Right lobe of liver (tissue), 6 donors: Measurements from ENCODE around the gene SHF. TPM values are rescaled to one million over a fixed set of nuclear protein-coding genes. Genes with fewer than 3 reads are reported as not detected.

Source experiments
- ATAC-seq, 4 donors: fragments of 200-7000 bp; cut with Tn5 transposase; one replicate each; pipeline ENCODE4 v1.9.1; 2020; ENCODE audit warnings: mild to moderate bottlenecking in 4 of 4, moderate library complexity in 4 of 4
- DNase-seq, 3 donors: peaks; one replicate each; pipeline ENCODE4 v3.0.0-alpha.2; 2020
- H3K27ac ChIP-seq, 3 donors: fragments of 200-600 bp; one replicate each; pipeline ENCODE4 v1.8.0; 2022
- H3K27me3 ChIP-seq, 2 donors: fragments of 200-600 bp; one replicate each; pipeline ENCODE4 v1.8.0; 2022
- H3K36me3 ChIP-seq, 4 donors: fragments of 200-600 bp; sonication (generic) in 1 of 4; one replicate each; pipeline versions ENCODE4 v1.5.1 to v1.8.0; 2017 to 2022; ENCODE audit warnings: control low read depth in 1 of 4
- H3K4me1 ChIP-seq, 4 donors: fragments of 200-600 bp; sonication (generic) in 1 of 4; one replicate each; pipeline versions ENCODE4 v1.5.1 to v1.8.0; 2017 to 2022; ENCODE audit warnings: control low read depth in 1 of 4
- H3K4me3 ChIP-seq, 3 donors: fragments of 200-600 bp; one replicate each; pipeline ENCODE4 v1.8.0; 2022
- H3K9me3 ChIP-seq, 4 donors: fragments of 200-600 bp; sonication (generic) in 1 of 4; one replicate each; pipeline versions ENCODE4 v1.5.1 to v1.8.0; 2017 to 2022; ENCODE audit warnings: control low read depth in 1 of 4
- POLR2A ChIP-seq: fragments of 450-650 bp; IDR thresholded peaks from one replicate; pipeline ENCODE4 v1.6.1; 2017; ENCODE audit warnings: antibody characterized with exemption, mild to moderate bottlenecking
- WGBS: methylation state at CpG from one replicate; pipeline ENCODE4 v1.1.6; 2018; ENCODE audit warnings: low coverage, low lambda C conversion rate; ENCODE audit not compliant: insufficient coverage; ENCODE audit errors: missing lambda C conversion rate; 5-methylcytosine and 5-hydroxymethylcytosine counted together
- intact Hi-C, 2 donors: fragments of 100-400 bp; cut with DNase I; formaldehyde crosslinking; loops; one replicate each; pipeline versions ENCODE4 v1.11.2 to v1.14.1; 2022
- total RNA-seq, 6 experiments: library from RNA; depleted of rRNA in 2 of 6; stranded (reverse); fragments of >200 nt in 2 of 6; fragmentation: NEBNext Ultra II Directional in 3 of 6; extraction: Animal tissue kit (Norgen Biotek cat#: 25700) in 3 of 6; gene quantifications; one replicate each; pipeline versions ENCODE4 v1.1.0 to v1.2.4, GENCODE V29; 2016 to 2023
- TF ChIP-seq, protein P1 (sequence below), 4 donors: fragments of 200-600 bp in 3 of 4; fragments of 450-650 bp in 1 of 4; IDR thresholded peaks; one replicate each; pipeline versions ENCODE4 v1.5.1 to v1.8.0; 2016 to 2022; ENCODE audit warnings: antibody characterized with exemption in 4 of 4, mild to moderate bottlenecking in 2 of 4
- donor health status: DM: no; HTN: yes; CAD: no.
- donor health status: DM: no; HTN: no; CAD: no.
- donor health status: DM: no; HTN: no; CAD: no.
- donor health status: DM: no; HTN: yes; CAD: no.
- donor health status: DM: no; HTN: yes; CAD: no.

The SHF gene
- total RNA-seq, 6 experiments from 2014 or later, result 12.7 to 23.5 (median 15.1) TPM

DNA sequence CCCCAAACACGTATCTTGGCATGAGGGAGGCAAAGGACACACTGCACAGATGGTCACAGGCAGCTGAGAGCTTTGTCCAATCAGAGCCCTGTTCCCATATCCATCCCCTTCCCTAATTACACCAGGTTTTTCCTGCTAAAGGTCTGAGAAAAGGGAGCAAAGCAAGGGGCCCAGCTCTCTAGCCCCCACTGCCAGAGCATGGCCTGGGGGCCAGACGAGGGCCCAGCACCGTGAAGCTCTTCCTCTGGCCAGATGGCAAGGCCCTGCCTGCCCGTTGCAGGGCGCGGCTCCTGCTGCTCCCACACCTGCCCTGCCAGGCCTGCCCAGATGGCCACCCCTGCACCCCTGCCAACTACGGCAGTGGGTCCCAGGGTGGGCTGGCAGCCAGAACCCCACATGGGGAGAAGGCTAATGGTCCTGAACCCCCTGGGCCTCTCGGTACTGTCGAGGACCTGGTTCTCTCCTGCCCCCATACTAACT lies 3.2 kb downstream of the SHF start:
- Histone ChIP-seq H3K4me1 (peaks cover 0 to 43% (median 0%) of the 10 kb centered on the region in 4 donors), H3K4me3 (no peak overlapping the region), H3K27me3 (no peaks in the 10 kb centered on the region), H3K36me3 (no peaks in the 10 kb centered on the region), H3K9me3 (no peaks in the 10 kb centered on the region), H3K27ac (no peak overlapping the region)
- DNase-seq, result no peak
- no peak for TF ChIP-seq POLR2A
- TF ChIP-seq, protein P1, sequence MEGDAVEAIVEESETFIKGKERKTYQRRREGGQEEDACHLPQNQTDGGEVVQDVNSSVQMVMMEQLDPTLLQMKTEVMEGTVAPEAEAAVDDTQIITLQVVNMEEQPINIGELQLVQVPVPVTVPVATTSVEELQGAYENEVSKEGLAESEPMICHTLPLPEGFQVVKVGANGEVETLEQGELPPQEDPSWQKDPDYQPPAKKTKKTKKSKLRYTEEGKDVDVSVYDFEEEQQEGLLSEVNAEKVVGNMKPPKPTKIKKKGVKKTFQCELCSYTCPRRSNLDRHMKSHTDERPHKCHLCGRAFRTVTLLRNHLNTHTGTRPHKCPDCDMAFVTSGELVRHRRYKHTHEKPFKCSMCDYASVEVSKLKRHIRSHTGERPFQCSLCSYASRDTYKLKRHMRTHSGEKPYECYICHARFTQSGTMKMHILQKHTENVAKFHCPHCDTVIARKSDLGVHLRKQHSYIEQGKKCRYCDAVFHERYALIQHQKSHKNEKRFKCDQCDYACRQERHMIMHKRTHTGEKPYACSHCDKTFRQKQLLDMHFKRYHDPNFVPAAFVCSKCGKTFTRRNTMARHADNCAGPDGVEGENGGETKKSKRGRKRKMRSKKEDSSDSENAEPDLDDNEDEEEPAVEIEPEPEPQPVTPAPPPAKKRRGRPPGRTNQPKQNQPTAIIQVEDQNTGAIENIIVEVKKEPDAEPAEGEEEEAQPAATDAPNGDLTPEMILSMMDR (IDR thresholded peaks at IDR 0.05), result no peak
- no peak for ATAC-seq
- intact Hi-C loops, result no loop called here
- 45% methylated on average over 1 of the region's 9 CpGs for whole genome bisulfite sequencing

DNA sequence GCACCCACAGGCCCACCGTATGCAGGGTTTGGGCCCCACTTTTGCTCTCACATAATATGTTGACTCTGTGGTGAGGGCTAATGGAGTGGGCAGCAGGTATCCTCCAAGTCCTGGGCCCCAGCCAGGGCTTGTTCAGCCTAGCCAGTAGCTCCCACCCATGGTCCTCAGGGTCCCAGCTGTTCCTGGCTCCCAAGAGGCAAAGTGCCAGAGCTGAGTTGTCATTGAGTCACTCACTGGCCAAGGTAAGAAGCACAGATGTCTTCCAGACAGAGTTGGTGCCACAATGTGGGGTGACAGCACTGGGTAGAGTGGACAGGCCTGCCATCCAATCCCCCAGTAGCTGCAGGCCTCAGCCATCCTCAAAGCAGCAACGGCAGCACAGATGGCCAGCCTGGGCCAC lies 4.3 kb downstream of the SHF start:
- ATAC-seq (no peak), DNase-seq (no peak)
- H3K4me1 ChIP-seq, result peaks cover 0 to 41% (median 0%) of the 10 kb centered on the region in 4 donors
- WGBS, result no CpG with 5 or more reads among the region's 2 CpGs
- TF ChIP-seq, protein P1 (IDR thresholded peaks at IDR 0.05), result no peak
- no peak for TF ChIP-seq POLR2A
- no peak overlapping the region for H3K4me3 ChIP-seq
- intact Hi-C loops, result no loop called here
- no peaks in the 10 kb centered on the region for H3K27me3 ChIP-seq
- no peaks in the 10 kb centered on the region for H3K36me3 ChIP-seq
- no peak overlapping the region for H3K27ac ChIP-seq
- no peaks in the 10 kb centered on the region for H3K9me3 ChIP-seq

DNA sequence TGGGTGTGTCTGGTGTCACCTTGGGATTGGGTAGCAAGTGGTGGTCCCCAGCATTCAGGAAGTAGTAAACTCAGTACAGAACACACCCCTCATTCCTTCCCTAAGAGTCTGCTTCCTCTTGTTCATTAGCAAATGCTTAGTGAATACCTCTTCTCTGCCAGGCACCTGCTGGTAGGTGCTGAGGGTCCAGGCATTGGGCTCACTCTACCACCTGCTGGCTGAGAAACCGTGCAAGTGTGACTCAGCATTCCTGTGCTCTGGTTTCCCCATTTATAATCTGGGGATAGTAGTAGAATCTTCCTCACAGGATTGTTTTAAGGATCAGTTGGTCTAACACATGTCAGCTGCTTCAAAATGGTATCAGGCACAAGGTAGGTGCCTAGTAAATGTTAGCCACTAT lies 4.8 kb downstream of the SHF start:
- no peak for TF ChIP-seq POLR2A
- no peak for DNase-seq
- 57% methylated on average over 1 of the region's 1 CpG for WGBS
- H3K36me3 ChIP-seq, result no peaks in the 10 kb centered on the region
- intact Hi-C loops, result no loop called here
- H3K27me3 ChIP-seq, result no peaks in the 10 kb centered on the region
- no peak overlapping the region for H3K4me3 ChIP-seq
- no peaks in the 10 kb centered on the region for H3K9me3 ChIP-seq
- ATAC-seq, result no peak
- peaks cover 0 to 36% (median 0%) of the 10 kb centered on the region in 4 donors for H3K4me1 ChIP-seq
- H3K27ac ChIP-seq, result no peak overlapping the region

DNA sequence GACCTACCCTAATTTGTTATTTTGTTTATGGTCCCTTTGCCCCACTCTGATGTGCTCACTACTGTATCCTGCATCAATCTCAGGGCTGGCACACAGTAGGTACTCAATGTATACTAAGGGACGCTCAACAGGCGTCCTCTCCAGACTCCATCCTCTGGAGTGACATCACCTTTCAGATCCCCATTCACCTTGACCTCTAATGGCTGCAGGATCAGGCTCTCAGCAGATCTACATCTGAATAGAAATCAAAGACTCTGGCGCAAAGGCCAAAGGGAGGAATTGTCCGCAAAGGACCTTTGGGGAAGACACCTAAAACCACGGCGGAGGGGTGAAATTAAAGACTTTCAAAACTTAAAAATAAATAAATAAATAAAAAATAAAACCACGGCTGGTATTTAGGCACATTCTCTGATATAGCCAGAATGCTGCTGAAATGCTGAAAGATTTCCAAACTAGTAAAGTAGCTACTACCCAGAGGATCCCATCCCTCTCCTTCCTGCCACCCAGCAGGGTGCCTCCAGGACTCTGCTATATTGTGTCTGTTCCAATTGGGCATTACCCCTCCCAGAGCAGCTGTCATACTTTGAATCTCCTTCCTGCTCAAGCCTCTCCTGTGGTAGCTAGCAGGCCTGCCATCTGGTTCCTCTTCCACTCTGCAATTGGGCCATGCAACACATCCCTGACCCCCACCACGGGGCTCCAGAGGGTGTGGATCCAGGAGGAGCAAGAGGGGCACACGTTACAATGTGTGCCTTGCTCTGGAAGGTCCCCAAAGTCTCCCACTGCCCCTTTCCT lies 6.1 kb downstream of the SHF start:
- TF ChIP-seq, protein P1 (IDR thresholded peaks at IDR 0.05), result no peak
- TF ChIP-seq POLR2A, result no peak
- 80% methylated on average over 7 of the region's 9 CpGs for WGBS
- no peak for DNase-seq
- Histone ChIP-seq H3K36me3 (no peaks in the 10 kb centered on the region), H3K9me3 (no peaks in the 10 kb centered on the region), H3K27ac (no peak overlapping the region), H3K4me3 (no peak overlapping the region), H3K4me1 (peaks cover 0 to 35% (median 0%) of the 10 kb centered on the region in 4 donors), H3K27me3 (no peaks in the 10 kb centered on the region)
- no peak for ATAC-seq
- intact Hi-C loops, result no loop called here

DNA sequence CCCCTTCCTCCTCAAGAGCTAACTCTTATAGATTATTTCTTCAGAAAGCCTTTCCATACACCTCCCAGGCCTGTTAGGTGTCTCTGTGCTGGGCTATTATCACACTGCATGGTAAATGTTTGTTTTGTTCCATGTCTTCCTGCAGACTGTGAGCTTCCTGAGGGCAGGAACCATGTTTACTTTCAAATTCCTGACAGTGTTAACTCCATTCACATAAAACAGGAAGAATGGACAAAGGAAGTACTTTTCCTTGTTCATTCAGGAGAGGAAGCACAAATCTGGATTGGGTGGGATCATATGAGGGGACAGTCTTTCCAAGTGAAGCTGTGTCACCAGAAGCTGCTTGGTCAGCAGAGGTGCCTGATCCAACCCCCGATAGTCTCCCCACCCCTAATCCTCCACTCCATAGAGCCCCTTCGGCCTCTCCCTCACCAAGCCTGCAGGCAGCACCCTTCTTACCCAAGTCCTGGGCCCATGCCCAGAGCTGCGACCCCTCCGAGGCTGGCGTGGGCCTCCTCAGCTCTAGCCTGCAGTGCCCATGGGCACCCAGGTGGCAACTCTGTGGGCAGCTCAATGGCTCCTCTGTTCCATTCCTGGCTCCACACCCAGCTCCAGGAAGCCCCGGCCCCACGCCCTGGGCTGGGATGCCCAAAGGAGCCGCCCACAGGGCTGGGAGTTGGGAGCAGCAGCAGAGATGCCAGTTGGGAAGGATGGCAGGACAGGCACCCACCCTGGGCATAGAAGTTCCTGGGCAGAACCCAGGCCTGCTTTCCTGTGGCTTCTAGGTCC lies 6.9 kb downstream of the SHF start:
- H3K4me3 ChIP-seq, result no peak overlapping the region
- ATAC-seq (no peak), DNase-seq (no peak)
- H3K36me3 ChIP-seq, result no peaks in the 10 kb centered on the region
- intact Hi-C loops, result no loop called here
- TF ChIP-seq POLR2A, result no peak
- TF ChIP-seq, protein P1 (IDR thresholded peaks at IDR 0.05), result no peak
- no peak overlapping the region for H3K27ac ChIP-seq
- WGBS, result 94% methylated on average over 2 of the region's 8 CpGs
- H3K4me1 ChIP-seq, result peaks cover 0 to 26% (median 0%) of the 10 kb centered on the region in 4 donors
- no peaks in the 10 kb centered on the region for H3K9me3 ChIP-seq
- no peaks in the 10 kb centered on the region for H3K27me3 ChIP-seq
